Right renal cortex interstitium (tissue), 3 donors: ENCODE data around the gene RBBP6. TPM values are rescaled to one million over a fixed set of nuclear protein-coding genes. Genes with fewer than 3 reads are reported as not detected.

ENCODE experiments used
- DNase-seq, 3 donors: peaks; one replicate each; pipeline ENCODE4 v3.0.0-alpha.2; 2013; ENCODE audit warnings: low read depth in 3 of 3, low spot score in 2 of 3
- polyA plus RNA-seq, 3 donors: library from polyadenylated mRNA; unstranded; fragments of 120-200 nt; gene quantifications; one replicate each; pipeline ENCODE4 v1.2.1, GENCODE V29; 2013; ENCODE audit not compliant: insufficient read length in 3 of 3

RBBP6 gene
- polyA plus RNA-seq, 3 donors = 74.8 to 83.0 (median 78.2) TPM

GRCh38 chr16:24522751-24523150, 16.6 kb upstream of the RBBP6 start:
- DNase-seq = no peak

- DNase-seq = no peak
These were observed 15.8 kb upstream of the RBBP6 start for GRCh38 chr16:24523569-24523968.

- DNase-seq = no peak
These were observed 14.3 kb upstream of the RBBP6 start for GRCh38 chr16:24524855-24525677.

GRCh38 chr16:24525970-24526559, 13.3 kb upstream of the RBBP6 start:
- no peak for DNase-seq

GRCh38 chr16:24526701-24527495, 12.5 kb upstream of the RBBP6 start:
- DNase-seq = no peak

GRCh38 chr16:24531166-24531565, 8.2 kb upstream of the RBBP6 start:
- no peak for DNase-seq

- DNase-seq = no peak
These were observed 4.7 kb upstream of the RBBP6 start for GRCh38 chr16:24534620-24535019.

- no peak for DNase-seq
These were observed 3.5 kb upstream of the RBBP6 start for GRCh38 chr16:24535827-24536226.

- DNase-seq = no peak
These were observed 2.7 kb upstream of the RBBP6 start for GRCh38 chr16:24536671-24537070.

GRCh38 chr16:24537474-24538337, 1.7 kb upstream of the RBBP6 start:
- DNase-seq = no peak

- no peak for DNase-seq
These were observed 541 bp upstream of the RBBP6 start for GRCh38 chr16:24538756-24539294.

- peak in 1 of 3 donors; percentile 35 for DNase-seq
These were observed 660 bp downstream of the RBBP6 start for GRCh38 chr16:24539850-24540601.

GRCh38 chr16:24540602-24541210, 1.3 kb downstream of the RBBP6 start:
- peak in 1 of 3 donors; percentile 40 for DNase-seq

GRCh38 chr16:24541233-24541933, 2.0 kb downstream of the RBBP6 start:
- DNase-seq = no peak

- no peak for DNase-seq
These were observed 4.6 kb downstream of the RBBP6 start for GRCh38 chr16:24543949-24544348.

- no peak for DNase-seq
These were observed 5.3 kb downstream of the RBBP6 start for GRCh38 chr16:24544640-24545039.

- no peak for DNase-seq
These were observed 10.9 kb downstream of the RBBP6 start for GRCh38 chr16:24550295-24550694.

- no peak for DNase-seq
These were observed 13.4 kb downstream of the RBBP6 start for GRCh38 chr16:24552705-24553246.
